ENCODE results near the gene PIK3R4. TPM values are rescaled to one million over a fixed set of nuclear protein-coding genes. Genes with fewer than 3 reads are reported as not detected.

Gene PIK3R4
- total RNA-seq (10 to 100 TPM; 10.9 to 24.3 (median 15.7) TPM), polyA plus RNA-seq (10 to 100 TPM; 15.6 to 16.3 TPM)
- long read RNA-seq, donor 1, full-length matches to known transcripts = 6 of 9 reads
- long read RNA-seq, donor 1, partial matches to known transcripts = 1 of 9 reads
- long read RNA-seq, donor 1, other reads (novel, unspliced or antisense) = 2 of 9 reads
- long read RNA-seq, donor 2, full-length matches to known transcripts = 4 of 9 reads
- long read RNA-seq, donor 2, partial matches to known transcripts = 5 of 9 reads
- long read RNA-seq, donor 2, other reads (novel, unspliced or antisense) = 0 of 9 reads
- long read RNA-seq, donor 3, full-length matches to known transcripts = 10 of 17 reads
- long read RNA-seq, donor 3, partial matches to known transcripts = 7 of 17 reads
- long read RNA-seq, donor 3, other reads (novel, unspliced or antisense) = 0 of 17 reads

DNA sequence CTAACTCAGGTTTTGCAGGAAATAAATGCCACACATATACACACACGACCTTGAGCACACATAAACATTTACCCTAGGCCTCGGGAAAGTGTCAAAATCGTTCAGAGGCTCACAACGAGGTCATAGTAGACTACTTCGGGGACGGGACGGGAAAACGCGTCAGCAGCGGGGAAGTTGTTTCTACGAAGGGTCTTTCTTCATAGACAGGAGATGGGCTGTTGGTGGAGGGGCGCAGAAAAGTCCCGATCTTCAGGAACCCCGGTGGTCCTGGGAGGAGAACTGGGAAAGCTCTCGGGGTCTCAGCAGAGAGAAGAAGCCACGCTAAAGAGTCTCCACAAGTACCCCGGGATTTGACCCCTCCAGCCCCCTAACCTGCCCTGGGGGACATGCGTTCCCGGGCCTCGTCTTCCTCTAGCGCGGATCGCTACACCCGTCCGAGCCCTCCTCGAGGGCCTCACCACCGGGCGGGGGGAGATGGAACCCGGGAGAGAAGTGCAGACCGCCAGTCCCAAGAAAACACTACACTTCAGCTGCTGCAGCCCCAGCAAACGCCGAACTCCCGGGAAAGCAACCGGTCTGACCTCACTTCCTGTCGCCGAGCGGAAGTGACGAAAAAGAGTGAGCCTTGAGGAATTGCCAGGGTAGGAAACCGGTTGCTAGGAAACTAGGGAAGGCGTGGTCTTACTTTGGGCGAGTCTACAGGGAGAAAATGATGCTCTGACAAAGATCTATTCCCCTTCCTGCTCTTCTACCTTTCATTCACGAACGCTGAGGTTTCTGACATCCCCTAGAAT, at the start of gene PIK3R4:
PIK3R4 (minus strand) TSS at position 584 of the 794 bp plus-strand sequence. CDS start 1,611 bp downstream, outside the sequence.
- TF ChIP-seq, protein P1, sequence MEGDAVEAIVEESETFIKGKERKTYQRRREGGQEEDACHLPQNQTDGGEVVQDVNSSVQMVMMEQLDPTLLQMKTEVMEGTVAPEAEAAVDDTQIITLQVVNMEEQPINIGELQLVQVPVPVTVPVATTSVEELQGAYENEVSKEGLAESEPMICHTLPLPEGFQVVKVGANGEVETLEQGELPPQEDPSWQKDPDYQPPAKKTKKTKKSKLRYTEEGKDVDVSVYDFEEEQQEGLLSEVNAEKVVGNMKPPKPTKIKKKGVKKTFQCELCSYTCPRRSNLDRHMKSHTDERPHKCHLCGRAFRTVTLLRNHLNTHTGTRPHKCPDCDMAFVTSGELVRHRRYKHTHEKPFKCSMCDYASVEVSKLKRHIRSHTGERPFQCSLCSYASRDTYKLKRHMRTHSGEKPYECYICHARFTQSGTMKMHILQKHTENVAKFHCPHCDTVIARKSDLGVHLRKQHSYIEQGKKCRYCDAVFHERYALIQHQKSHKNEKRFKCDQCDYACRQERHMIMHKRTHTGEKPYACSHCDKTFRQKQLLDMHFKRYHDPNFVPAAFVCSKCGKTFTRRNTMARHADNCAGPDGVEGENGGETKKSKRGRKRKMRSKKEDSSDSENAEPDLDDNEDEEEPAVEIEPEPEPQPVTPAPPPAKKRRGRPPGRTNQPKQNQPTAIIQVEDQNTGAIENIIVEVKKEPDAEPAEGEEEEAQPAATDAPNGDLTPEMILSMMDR (IDR thresholded peaks at IDR 0.05) = no peak
- peak; percentile 45 to 68 for TF ChIP-seq POLR2A (IDR thresholded peaks at IDR 0.05)
- Histone ChIP-seq H3K36me3 (peaks cover 0 to 31% (median 27%) of the 10 kb centered on the region in 9 donors), H3K4me1 (peaks cover 7 to 52% (median 46%) of the 10 kb centered on the region in 12 donors), H3K4me3 (peak within 1 kb of the TSS; percentile 57 to 96 (median 82)), H3K27me3 (no peaks in the 10 kb centered on the region), H3K9me3 (no peaks in the 10 kb centered on the region), H3K27ac (peak within 1 kb of the TSS in 11 of 12 donors; percentile 73 to 92 (median 89))
- intact Hi-C loops (cut with DNase I) = no loop called here
- WGBS, 4 donors = 0 to 1% (median 0%) methylated on average over 36 to 43 of the region's 43 CpGs
- peak; percentile 96 to 98 (median 96) for ATAC-seq
- peak; percentile 92 to 95 (median 95) for DNase-seq

DNA sequence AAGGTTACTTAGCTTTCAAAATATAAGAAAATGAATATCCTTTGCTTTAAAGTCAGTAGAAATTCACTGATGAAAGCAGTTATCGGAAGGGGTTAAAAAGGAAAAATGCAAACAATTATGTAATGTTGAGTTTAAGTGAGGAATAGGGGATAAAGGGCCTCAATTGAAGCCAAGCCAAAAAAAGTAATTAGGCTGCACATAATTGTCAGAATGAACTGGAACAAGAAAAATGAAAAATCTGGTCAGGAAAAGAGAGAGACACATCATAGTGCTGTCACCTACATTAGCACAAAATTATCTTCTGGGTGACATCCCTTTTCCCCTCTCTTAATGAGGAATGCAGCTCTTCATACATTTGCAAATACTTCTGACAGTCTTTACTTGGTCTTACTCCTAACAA, 48.8 kb upstream of the PIK3R4 start:
- Histone ChIP-seq H3K4me3 (no peak overlapping the region), H3K27me3 (no peaks in the 10 kb centered on the region), H3K27ac (no peak overlapping the region), H3K9me3 (no peaks in the 10 kb centered on the region), H3K36me3 (no peaks in the 10 kb centered on the region), H3K4me1 (no peaks in the 10 kb centered on the region)
- 80 to 86% (median 82%) methylated on average over 1 of the region's 1 CpG for WGBS, 4 donors
- intact Hi-C loops (cut with DNase I) = no loop called here
- TF ChIP-seq, protein P1 (IDR thresholded peaks at IDR 0.05) = no peak
- no peak for TF ChIP-seq POLR2A (IDR thresholded peaks at IDR 0.05)
- DNase-seq (no peak), ATAC-seq (no peak)

DNA sequence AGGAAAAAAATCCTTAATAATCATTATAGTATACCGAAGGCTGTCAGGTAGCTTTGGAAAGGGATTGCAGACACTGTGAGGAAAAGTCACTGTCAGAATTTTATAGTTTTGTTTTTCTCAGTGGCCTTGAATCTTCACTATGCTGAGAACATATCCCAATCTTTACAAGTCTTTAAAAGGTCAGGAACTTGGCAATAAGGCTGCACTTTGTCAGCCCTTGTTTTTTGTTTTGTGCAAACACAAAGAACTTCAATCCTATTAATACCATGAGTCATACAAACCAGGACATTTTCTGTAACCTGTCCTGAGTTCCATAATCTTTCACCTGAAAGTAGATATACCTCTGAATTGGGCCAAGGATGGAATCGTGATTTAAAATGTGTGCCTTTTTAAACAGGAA, 45.6 kb upstream of the PIK3R4 start:
- 63 to 85% (median 78%) methylated on average over 2 of the region's 2 CpGs for WGBS, 4 donors
- H3K27ac ChIP-seq = no peak overlapping the region
- H3K4me3 ChIP-seq = no peak overlapping the region
- no peaks in the 10 kb centered on the region for H3K27me3 ChIP-seq
- ATAC-seq (no peak), DNase-seq (no peak)
- no peaks in the 10 kb centered on the region for H3K36me3 ChIP-seq
- TF ChIP-seq POLR2A (IDR thresholded peaks at IDR 0.05) = no peak
- TF ChIP-seq, protein P1 (IDR thresholded peaks at IDR 0.05) = no peak
- H3K9me3 ChIP-seq = no peaks in the 10 kb centered on the region
- intact Hi-C loops (cut with DNase I) = no loop called here
- H3K4me1 ChIP-seq = no peaks in the 10 kb centered on the region

DNA sequence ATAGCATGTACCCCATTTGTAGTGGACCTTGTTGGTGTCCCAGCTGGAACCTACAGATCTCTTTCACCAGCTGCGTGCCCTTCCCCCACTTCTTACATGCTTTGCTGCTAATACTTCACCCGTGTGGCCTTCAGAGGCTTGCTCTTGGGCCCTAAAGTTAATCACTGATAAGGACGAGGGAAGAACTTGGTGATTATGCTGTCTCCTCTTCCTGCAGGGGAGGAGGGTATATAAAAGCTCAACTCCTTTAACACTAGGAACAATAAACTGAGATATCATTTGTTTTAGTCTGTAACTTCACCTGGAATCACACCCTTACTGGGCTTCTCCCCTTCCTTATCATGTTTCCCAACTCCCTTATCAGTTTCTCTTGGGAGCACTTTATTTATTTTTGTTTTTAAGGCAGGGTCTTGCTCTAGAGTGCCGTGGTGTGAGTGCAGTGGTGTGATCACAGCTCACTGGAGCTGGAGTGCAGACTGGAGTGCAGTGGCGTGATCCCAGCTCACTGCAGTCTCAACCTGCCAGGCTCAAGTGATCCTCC, 43.2 kb upstream of the PIK3R4 start:
- H3K36me3 ChIP-seq = no peaks in the 10 kb centered on the region
- intact Hi-C loops (cut with DNase I) = no loop called here
- no peaks in the 10 kb centered on the region for H3K9me3 ChIP-seq
- H3K4me1 ChIP-seq = no peaks in the 10 kb centered on the region
- TF ChIP-seq, protein P1 (IDR thresholded peaks at IDR 0.05) = no peak
- TF ChIP-seq POLR2A (IDR thresholded peaks at IDR 0.05) = no peak
- ATAC-seq = no peak
- H3K27me3 ChIP-seq = no peaks in the 10 kb centered on the region
- DNase-seq = no peak
- 37 to 52% (median 41%) methylated on average over 5 of the region's 5 CpGs for WGBS, 4 donors
- H3K4me3 ChIP-seq = no peak overlapping the region
- no peak overlapping the region for H3K27ac ChIP-seq
